Right lobe of liver (tissue), 4 donors: ENCODE data around the gene ADAMTS16.

Experiments used
- CTCF ChIP-seq, 4 donors: fragments of 200-600 bp in 3 of 4; fragments of 450-650 bp in 1 of 4; IDR thresholded peaks; one replicate each; pipeline versions ENCODE4 v1.5.1 to v1.8.0; 2016 to 2022; ENCODE audit warnings: antibody characterized with exemption in 4 of 4, mild to moderate bottlenecking in 2 of 4
- POLR2A ChIP-seq: fragments of 450-650 bp; IDR thresholded peaks from one replicate; pipeline ENCODE4 v1.6.1; 2017; ENCODE audit warnings: antibody characterized with exemption, mild to moderate bottlenecking
- donor health status: DM: no; HTN: no; CAD: no.
- donor health status: DM: no; HTN: no; CAD: no.
- donor health status: DM: no; HTN: yes; CAD: no.

- no peak for TF ChIP-seq CTCF (IDR thresholded peaks at IDR 0.05)
- no peak for TF ChIP-seq POLR2A
Observed at GRCh38 chr5:5314166-5314565, 174.0 kb downstream of the ADAMTS16 start.
